GM19372 (cell line): ENCODE results near the gene LRTM2.

ENCODE experiments used
- ATAC-seq: cut with Tn5 transposase; IDR thresholded peaks from one replicate; pipeline ENCODE4 v1.9.1; 2021; ENCODE audit warnings: mild to moderate bottlenecking, low read depth, moderate library complexity; ENCODE audit not compliant: unreplicated experiment

LRTM2 gene

DNA sequence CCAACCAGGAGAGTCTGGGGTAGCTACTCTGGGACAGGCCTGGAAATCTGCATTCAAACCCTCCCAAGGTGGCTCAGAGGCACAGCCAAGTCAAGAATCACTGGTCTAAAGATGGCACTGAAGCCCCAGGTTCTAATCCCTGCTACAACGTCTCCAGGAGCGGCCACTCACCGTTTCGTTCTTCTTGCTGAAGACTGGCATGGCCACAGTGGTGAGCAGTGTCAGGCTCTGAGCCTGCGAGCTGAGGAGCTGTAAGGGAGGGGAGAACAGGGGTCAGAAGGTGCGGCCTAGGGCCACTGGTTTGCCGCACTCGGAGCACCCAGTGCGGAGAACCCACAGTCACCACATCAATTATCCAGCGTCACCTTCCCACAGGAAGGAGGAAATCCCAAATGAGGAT, 59.3 kb downstream of the LRTM2 start:
- no peak for ATAC-seq

DNA sequence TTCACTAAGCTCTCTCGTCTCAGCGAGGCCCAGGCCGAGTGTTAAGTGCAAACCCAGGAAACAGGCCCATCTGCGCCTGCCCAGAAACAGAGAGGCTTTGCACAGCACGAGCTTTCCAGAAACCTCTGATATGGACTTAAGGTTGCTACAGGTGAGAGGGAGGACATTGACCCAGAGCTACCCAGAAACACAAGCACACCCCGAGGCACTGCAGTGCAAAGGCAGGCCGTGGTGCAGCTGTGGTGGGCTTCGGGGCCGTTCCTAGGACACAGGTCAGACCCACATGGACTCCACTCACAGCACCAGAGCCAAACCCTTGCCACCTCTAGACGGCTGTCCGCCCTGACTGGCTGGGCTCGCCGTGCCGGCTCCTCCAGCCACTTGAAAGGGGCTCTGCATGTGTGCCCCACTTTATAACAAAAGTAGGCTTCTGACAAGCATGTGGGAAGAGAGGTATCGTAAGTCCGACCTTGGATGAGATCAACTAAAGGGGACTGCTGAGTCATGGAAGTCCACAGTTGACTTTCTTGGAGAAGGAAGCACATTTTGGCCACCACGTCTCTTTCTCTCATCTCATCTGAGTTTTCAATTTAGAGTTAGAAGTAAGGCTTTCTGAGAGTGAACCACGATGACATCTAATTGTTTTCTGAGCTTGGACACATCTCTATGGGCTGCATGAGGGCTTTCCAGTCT, 59.9 kb downstream of the LRTM2 start:
- ATAC-seq, result no peak

DNA sequence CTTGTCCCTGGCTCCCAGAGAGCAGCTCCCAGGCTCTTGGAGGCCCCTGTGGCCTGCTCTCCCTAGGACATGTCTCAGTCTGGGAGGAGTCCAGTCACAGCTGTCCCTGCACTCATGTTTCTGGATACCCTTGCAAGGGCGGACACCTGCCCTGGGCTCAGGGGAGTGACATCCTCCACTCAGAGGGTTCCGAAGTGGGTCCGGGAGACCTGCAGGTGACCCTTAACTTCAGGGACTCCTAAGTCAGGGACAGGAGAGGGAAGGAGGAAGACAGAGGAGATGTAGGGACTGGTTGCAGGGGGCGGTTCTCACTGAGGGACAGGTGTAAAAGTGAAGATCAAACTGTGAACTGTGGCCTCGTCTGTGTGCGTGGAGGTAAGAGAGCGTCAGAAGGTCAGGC, 60.5 kb downstream of the LRTM2 start:
- no peak for ATAC-seq

DNA sequence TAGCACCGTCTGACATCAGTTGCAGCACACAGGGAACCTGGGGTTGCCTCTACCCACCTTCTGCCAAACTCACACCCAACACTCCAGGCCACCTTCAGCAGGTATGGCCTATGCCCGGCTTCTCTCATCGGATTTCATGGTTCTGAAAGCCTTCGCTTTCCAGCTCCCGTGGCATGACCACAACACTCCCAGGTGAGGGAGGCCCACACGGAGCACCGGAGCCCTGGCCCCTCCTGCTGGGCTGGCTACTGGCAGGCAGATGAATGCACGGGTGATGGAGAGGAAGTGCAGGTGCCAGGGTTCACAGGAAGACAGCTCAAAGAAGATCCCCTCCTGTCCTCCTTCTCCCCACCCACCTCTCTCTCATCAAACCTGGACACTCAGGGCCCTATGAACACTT, 60.9 kb downstream of the LRTM2 start:
- no peak for ATAC-seq

DNA sequence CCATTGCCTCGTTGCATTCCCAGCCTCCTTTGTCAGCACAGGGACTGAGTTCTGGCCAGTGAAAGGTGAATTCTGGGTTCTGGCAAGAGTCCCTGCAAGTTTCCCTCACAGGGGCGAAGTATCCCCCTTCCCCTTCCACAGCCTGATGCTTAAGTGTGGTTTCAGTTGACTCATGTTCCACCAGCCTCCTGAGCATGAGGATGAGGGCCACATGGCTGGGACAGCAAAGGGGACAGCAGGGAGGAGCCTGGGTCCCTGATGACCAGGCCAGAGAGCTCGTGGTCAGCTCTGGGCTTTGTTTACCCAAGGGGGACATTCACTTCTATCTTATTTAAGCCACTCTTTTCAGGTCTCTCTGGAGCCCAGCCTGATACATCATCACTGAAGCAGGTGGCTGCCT, 61.6 kb downstream of the LRTM2 start:
- no peak for ATAC-seq

DNA sequence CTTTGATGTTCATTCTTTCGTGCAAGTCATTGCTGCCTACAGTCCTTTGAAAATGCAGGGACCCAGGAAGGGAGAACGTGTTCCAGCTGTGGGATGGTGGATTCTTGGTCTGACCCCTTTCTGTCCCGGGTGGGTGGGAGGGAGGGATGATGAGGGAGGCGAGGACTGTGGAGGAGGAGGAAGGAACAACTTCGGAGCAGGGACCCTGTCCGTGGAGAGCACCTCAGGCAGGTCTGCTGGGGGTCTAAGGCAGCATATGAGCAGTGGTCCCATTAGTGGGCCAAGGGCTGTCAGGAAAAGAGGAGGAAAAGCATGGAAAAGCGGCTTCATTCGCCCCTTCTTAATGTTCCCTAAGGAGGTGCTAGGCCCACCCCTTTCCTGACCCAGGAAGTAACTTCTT, 62.0 kb downstream of the LRTM2 start:
- no peak for ATAC-seq

DNA sequence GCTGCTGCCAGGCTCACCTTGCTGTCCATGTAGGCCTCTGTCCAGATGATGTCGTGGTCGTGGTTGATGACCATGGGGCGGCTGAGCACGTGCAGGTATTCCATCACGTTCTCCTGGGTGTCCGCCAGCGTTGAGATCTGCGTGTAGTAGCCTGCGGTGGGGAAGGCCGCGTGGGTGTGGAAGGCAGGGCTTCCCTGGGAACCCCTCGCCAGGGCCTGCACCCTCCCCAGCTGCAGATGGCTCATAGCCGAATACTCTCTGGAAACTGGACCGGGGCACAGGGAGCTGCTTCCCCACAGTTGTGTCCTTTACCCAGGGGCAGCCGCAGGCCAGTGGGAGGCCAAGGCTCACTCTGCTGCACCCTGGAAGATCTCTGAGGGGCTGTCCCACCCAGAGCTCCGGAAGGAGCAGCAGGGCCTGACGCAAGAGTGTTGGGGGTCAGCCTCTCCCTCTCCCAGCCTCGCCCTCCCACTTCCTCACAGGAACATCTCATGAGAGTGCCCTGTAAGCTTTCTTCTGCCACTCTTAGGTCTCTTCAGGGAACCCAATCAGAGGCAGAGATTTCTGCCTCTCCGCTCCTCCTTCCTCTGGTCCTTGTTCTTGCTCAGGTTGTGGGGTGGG, 62.6 kb downstream of the LRTM2 start:
- ATAC-seq, result no peak

DNA sequence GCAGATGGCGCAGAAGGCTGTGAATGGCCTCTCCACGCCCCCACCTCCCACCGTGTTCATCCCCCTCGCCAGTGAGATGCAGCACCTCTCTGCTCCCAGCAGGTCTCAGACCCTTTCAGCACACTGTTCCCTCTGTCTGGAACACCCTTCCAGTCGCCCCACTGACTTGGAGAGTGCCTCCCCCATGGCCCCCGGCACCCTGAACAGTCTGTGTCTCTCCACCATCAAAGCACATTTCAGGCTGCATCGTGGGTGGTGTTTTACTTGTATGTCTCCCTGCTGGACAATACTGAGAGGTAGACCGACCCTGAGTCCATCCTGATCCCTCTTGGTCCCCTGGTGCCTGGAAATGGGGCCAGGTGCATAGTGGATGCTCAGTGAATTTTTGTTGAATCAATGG, 63.1 kb downstream of the LRTM2 start:
- ATAC-seq, result no peak

DNA sequence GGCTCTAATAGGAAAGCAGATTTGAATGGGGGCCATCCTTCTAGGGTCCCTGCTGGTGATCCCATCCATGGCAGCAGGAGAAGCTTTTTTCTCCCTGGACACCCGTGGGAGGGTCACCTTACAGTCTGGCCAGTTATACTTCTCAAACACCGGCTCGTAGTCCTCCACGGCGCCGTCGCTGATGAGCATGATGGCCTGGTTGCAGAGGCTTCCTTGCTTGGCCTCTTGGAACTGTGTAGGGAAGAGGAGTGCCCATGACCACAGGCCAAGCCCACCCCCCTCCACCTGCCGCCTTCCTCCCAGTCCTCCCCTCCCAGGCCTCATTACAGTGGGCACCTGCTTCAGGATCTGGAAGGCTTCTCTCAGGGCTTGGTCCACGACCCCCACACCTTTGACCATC, 64.3 kb downstream of the LRTM2 start:
- no peak for ATAC-seq

DNA sequence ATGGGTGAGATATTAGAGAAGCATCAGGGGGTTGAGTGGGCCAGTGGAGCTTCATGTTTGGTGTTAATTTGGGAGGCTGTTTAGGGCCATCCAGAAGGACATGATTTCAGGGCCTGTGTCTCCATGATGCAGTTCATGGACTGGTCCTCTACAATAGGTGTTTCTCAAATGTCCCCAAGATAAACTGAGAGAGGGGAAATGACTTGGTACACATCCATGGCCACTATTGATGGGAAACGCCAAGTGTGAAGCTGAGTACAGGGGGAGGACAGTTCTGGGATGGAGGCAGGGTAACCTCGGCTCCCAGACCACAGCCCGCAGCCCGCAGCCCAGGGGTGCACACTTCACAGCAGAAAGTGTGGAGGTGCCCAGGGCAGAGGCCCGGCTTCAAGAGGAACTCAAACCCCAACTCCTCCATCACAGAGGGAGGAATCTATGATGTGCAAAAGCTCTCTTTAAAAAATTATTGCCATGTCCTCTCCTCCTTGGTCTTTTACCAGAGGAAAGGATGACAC, 64.8 kb downstream of the LRTM2 start:
- ATAC-seq, result no peak

DNA sequence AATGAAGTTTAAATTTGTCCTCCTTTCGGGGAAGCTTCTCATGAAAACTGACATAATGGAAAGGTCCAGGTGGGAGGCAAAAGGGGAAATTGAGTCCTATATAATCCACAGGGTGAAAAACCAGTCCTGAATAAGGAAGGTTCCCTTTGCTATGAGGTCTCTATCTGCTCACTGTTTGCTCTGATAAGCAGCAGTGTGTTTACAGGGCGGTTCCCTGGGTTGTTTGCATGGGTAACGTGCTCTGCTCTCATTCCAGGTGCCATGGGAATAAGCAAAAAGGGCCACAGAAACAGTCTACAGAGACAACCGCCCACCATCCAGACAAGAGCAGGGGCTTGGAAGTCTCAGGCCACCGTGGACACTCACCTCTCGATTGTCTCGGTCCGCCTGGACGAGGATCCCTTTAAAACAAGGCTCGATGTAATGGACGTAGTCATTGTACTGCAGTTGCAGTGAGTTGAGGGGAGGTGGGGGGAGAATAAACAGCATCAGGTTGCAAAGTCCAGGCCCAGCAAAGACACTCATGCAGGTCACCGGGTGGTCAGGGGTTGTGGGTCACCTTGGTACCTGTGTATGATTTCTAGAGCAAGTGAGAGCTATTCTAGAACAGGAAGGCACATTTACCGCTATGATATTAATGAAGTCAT, 65.4 kb downstream of the LRTM2 start:
- no peak for ATAC-seq
